HEK293 (cell line): ENCODE measurements around the gene FAM43A.

ENCODE experiments used
- CTCF ChIP-seq: fragments of 450-650 bp; formaldehyde crosslinking; IDR thresholded peaks from 2 replicates; pipeline ENCODE4 v1.5.1; 2016; ENCODE audit warnings: missing biosample characterization, missing genetic modification characterization
- KLF9 ChIP-seq: fragments of 450-650 bp; formaldehyde crosslinking; IDR thresholded peaks from 2 replicates; pipeline ENCODE4 v1.5.1; 2016; ENCODE audit warnings: missing biosample characterization, missing genetic modification characterization, low read depth
- ZBTB26 ChIP-seq: fragments of 450-650 bp; formaldehyde crosslinking; optimal IDR thresholded peaks from 2 replicates; pipeline ENCODE3; 2016; ENCODE audit warnings: missing biosample characterization, mild to moderate bottlenecking, missing genetic modification characterization
- ZNF394 ChIP-seq: fragments of 450-650 bp; formaldehyde crosslinking; IDR thresholded peaks from 2 replicates; pipeline ENCODE4 v1.5.1; 2016; ENCODE audit warnings: missing biosample characterization, missing genetic modification characterization, mild to moderate bottlenecking, moderate library complexity, borderline replicate concordance

GRCh38 chr3:194715022-194715800, 29.5 kb downstream of the FAM43A start:
- TF ChIP-seq ZBTB26, result no peak
- TF ChIP-seq KLF9 (tag by site-specific recombination), result no peak
- no peak for TF ChIP-seq ZNF394 (tag by site-specific recombination)
- TF ChIP-seq CTCF, result no peak
